Body of pancreas (tissue), 4 donors: ENCODE measurements around the gene TRAPPC6A. TPM values are rescaled to one million over a fixed set of nuclear protein-coding genes. Genes with fewer than 3 reads are reported as not detected.
A peak's percentile ranks its signal among the peaks of the same experiment; 100 is the strongest.

Experiments used
- ATAC-seq: fragments of 150-250 bp; one replicate; pipeline ENCODE4 v1.9.1; 2016
- DNase-seq, 4 donors: peaks; one replicate each; pipeline ENCODE4 v3.0.0-alpha.2; 2019
- H3K27ac ChIP-seq, 4 donors: fragments of 200-600 bp; sonication (generic); 1 replicate in 3 of 4; 2 replicates in 1 of 4; pipeline versions ENCODE4 v1.5.1 to v1.6.1; 2016 to 2019; ENCODE audit warnings: mild to moderate bottlenecking in 1 of 4, mixed read lengths in 1 of 4, moderate library complexity in 1 of 4
- H3K27me3 ChIP-seq, 2 donors: fragments of 200-600 bp; sonication (generic); one replicate each; pipeline ENCODE4 v1.6.0; 2016; ENCODE audit warnings: mild to moderate bottlenecking in 1 of 2
- H3K36me3 ChIP-seq, 2 donors: fragments of 200-600 bp; sonication (generic); replicated peaks in 1 of 2; 2 replicates each; pipeline ENCODE4 v1.5.1; 2016; ENCODE audit warnings: low read depth in 2 of 2; ENCODE audit not compliant: insufficient read depth in 1 of 2
- H3K4me1 ChIP-seq: fragments of 200-600 bp; sonication (generic); one replicate; pipeline ENCODE4 v1.6.0; 2016
- H3K4me3 ChIP-seq, 2 donors: fragments of 200-600 bp; sonication (generic); 1 replicate in 1 of 2; 2 replicates in 1 of 2; pipeline ENCODE4 v1.5.1; 2016 to 2019
- H3K9me3 ChIP-seq, 3 donors: fragments of 200-600 bp; sonication (generic); 1 replicate in 2 of 3; 2 replicates in 1 of 3; pipeline ENCODE4 v1.5.1; 2016
- CTCF ChIP-seq, 7 experiments: fragments of 450-650 bp in 4 of 7; fragments of 200-600 bp in 3 of 7; sonication (generic) in 3 of 7; IDR thresholded peaks; one replicate each; pipeline ENCODE4 v1.5.1; 2016 to 2019; ENCODE audit warnings: antibody characterized with exemption in 7 of 7
- POLR2A ChIP-seq, 3 donors: fragments of 450-650 bp; IDR thresholded peaks; one replicate each; pipeline ENCODE4 v1.6.1; 2016; ENCODE audit warnings: antibody characterized with exemption in 3 of 3, mild to moderate bottlenecking in 2 of 3
- WGBS, 2 donors: methylation state at CpG; one replicate each; pipeline ENCODE4 v1.1.5; 2017; 5-methylcytosine and 5-hydroxymethylcytosine counted together
- intact Hi-C: fragments of 100-400 bp; cut with DNase I; formaldehyde crosslinking; loops from one replicate; pipeline ENCODE4 v1.15.1; 2023
- total RNA-seq, 2 donors: library from RNA; depleted of rRNA; stranded (reverse); fragments of >200 nt; gene quantifications; one replicate each; pipeline ENCODE4 v1.1.0, GENCODE V29; 2016

TRAPPC6A gene
- total RNA-seq, 2 donors from 2014 or later = 8.3 TPM; not detected in 1

- intact Hi-C loops = no loop called here
- ATAC-seq = no peak
- no peak overlapping the region for H3K27ac ChIP-seq
- DNase-seq = no peak
- TF ChIP-seq POLR2A (IDR thresholded peaks at IDR 0.05) (no peak), CTCF (IDR thresholded peaks at IDR 0.05) (no peak)
- no peaks in the 10 kb centered on the region for H3K36me3 ChIP-seq
- H3K4me3 ChIP-seq = no peak overlapping the region
- peaks cover 24% of the 10 kb centered on the region for H3K4me1 ChIP-seq
- H3K27me3 ChIP-seq = no peaks in the 10 kb centered on the region
- no peaks in the 10 kb centered on the region for H3K9me3 ChIP-seq
- WGBS, 2 donors = 91 to 92% methylated on average over 5 of the region's 5 CpGs
These were observed 6.1 kb upstream of the TRAPPC6A start for GRCh38 chr19:45184115-45184514.

GRCh38 chr19:45182758-45183157 lies 4.7 kb upstream of the TRAPPC6A start:
- ATAC-seq (no peak), DNase-seq (no peak)
- no peaks in the 10 kb centered on the region for H3K27me3 ChIP-seq
- intact Hi-C loops = no loop called here
- H3K36me3 ChIP-seq = no peaks in the 10 kb centered on the region
- H3K9me3 ChIP-seq = no peaks in the 10 kb centered on the region
- H3K4me3 ChIP-seq = no peak overlapping the region
- peaks cover 24% of the 10 kb centered on the region for H3K4me1 ChIP-seq
- WGBS, 2 donors = 88 to 89% methylated on average over 4 of the region's 4 CpGs
- no peak overlapping the region for H3K27ac ChIP-seq
- no peak for TF ChIP-seq CTCF (IDR thresholded peaks at IDR 0.05)
- no peak for TF ChIP-seq POLR2A (IDR thresholded peaks at IDR 0.05)

GRCh38 chr19:45180936-45181335 lies 2.9 kb upstream of the TRAPPC6A start:
- DNase-seq (no peak), ATAC-seq (no peak)
- WGBS, 2 donors = 76 to 85% methylated on average over 7 of the region's 7 CpGs
- Histone ChIP-seq H3K4me3 (no peak overlapping the region), H3K27ac (no peak overlapping the region), H3K27me3 (no peaks in the 10 kb centered on the region), H3K9me3 (no peaks in the 10 kb centered on the region), H3K4me1 (peaks cover 32% of the 10 kb centered on the region), H3K36me3 (no peaks in the 10 kb centered on the region)
- TF ChIP-seq CTCF (IDR thresholded peaks at IDR 0.05) (no peak), POLR2A (IDR thresholded peaks at IDR 0.05) (no peak)
- intact Hi-C loops = no loop called here

- peak overlapping the region; percentile 51 to 97 for H3K4me3 ChIP-seq
- DNase-seq (peak in 1 of 4 donors; percentile 26), ATAC-seq (no peak)
- H3K4me1 ChIP-seq = peaks cover 32% of the 10 kb centered on the region
- no peaks in the 10 kb centered on the region for H3K27me3 ChIP-seq
- 43 to 57% methylated on average over 6 to 9 of the region's 9 CpGs for WGBS, 2 donors
- no peaks in the 10 kb centered on the region for H3K9me3 ChIP-seq
- H3K36me3 ChIP-seq = no peaks in the 10 kb centered on the region
- intact Hi-C loops = no loop called here
- H3K27ac ChIP-seq = peak overlapping the region; percentile 66 to 93 (median 82)
- TF ChIP-seq CTCF (IDR thresholded peaks at IDR 0.05) = no peak
- TF ChIP-seq POLR2A (IDR thresholded peaks at IDR 0.05) = no peak
These were observed 1.9 kb upstream of the TRAPPC6A start for GRCh38 chr19:45179892-45180370.
